H1 (cell line): ENCODE measurements around the gene CALHM5. TPM values are rescaled to one million over a fixed set of nuclear protein-coding genes. Genes with fewer than 3 reads are reported as not detected.

ENCODE experiments used
- ASH2L ChIP-seq: fragments of 200-600, 300-600 bp; sonication (generic); IDR thresholded peaks from one replicate; pipeline ENCODE4 v1.7.1; 2017; ENCODE audit warnings: low read length
- BCL11A ChIP-seq, 2 experiments: IDR thresholded peaks; one replicate each; pipeline ENCODE4 v1.6.1; 2011; ENCODE audit warnings: low read depth in 2 of 2, low read length in 2 of 2, mild to moderate bottlenecking in 2 of 2
- BRCA1 ChIP-seq: IDR thresholded peaks from 2 replicates; pipeline ENCODE4 v1.6.1; 2012; ENCODE audit warnings: low read depth, low read length, improper control_type of control experiment
- CHD1 ChIP-seq: IDR thresholded peaks from 2 replicates; pipeline ENCODE4 v1.6.1; 2012; ENCODE audit warnings: low read depth, low read length, improper control_type of control experiment
- CHD2 ChIP-seq: IDR thresholded peaks from 2 replicates; pipeline ENCODE4 v1.6.1; 2012; ENCODE audit warnings: low read length, improper control_type of control experiment
- EGR1 ChIP-seq: IDR thresholded peaks from 2 replicates; pipeline ENCODE4 v1.6.1; 2011; ENCODE audit warnings: low read depth, low read length, borderline replicate concordance
- EZH2 ChIP-seq: fragments of 200-600 bp; sonication (generic); IDR thresholded peaks from 2 replicates; pipeline ENCODE4 v1.7.1; 2012; ENCODE audit warnings: low read depth, mild to moderate bottlenecking, moderate library complexity, low read length, inconsistent platforms; ENCODE audit not compliant: severe bottlenecking
- KDM4A ChIP-seq: IDR thresholded peaks from one replicate; pipeline ENCODE4 v1.7.1; 2012; ENCODE audit warnings: low read depth, mild to moderate bottlenecking, moderate library complexity, low read length, inconsistent platforms; ENCODE audit not compliant: severe bottlenecking
- NANOG ChIP-seq: IDR thresholded peaks from 2 replicates; pipeline ENCODE4 v1.6.1; 2011; ENCODE audit warnings: low read length, low read depth, mild to moderate bottlenecking, inconsistent platforms; ENCODE audit not compliant: insufficient read depth, poor library complexity, severe bottlenecking
- NRF1 ChIP-seq: IDR thresholded peaks from 2 replicates; pipeline ENCODE4 v1.6.1; 2011; ENCODE audit warnings: mild to moderate bottlenecking, low read depth, low read length, improper control_type of control experiment
- PHF8 ChIP-seq: fragments of 200-600 bp; sonication (generic); conservative IDR thresholded peaks from 2 replicates; pipeline ENCODE4 v1.7.1; 2012; ENCODE audit warnings: low read depth, mild to moderate bottlenecking, inconsistent platforms, low read length, moderate library complexity
- RBBP5 ChIP-seq: IDR thresholded peaks from 2 replicates; pipeline ENCODE4 v1.7.1; 2012; ENCODE audit warnings: low read depth, mild to moderate bottlenecking, inconsistent platforms, low read length, moderate library complexity, borderline replicate concordance
- RFX5 ChIP-seq: IDR thresholded peaks from 2 replicates; pipeline ENCODE4 v1.6.1; 2011; ENCODE audit warnings: low read depth, low read length, improper control_type of control experiment, borderline replicate concordance
- RNF2 ChIP-seq: fragments of 200-900, 300-1000 bp; sonication (generic); IDR thresholded peaks from 2 replicates; pipeline ENCODE4 v1.7.1; 2016; ENCODE audit warnings: borderline replicate concordance, low read depth, mild to moderate bottlenecking, antibody characterized with exemption, low read length; ENCODE audit not compliant: poor library complexity, severe bottlenecking; ENCODE audit errors: missing control alignments
- SP1 ChIP-seq: IDR thresholded peaks from 2 replicates; pipeline ENCODE4 v1.6.1; 2011; ENCODE audit warnings: low read depth, low read length
- SRF ChIP-seq: IDR thresholded peaks from 2 replicates; pipeline ENCODE4 v1.6.1; 2011; ENCODE audit warnings: mild to moderate bottlenecking, low read depth, low read length, moderate library complexity
- SUZ12 ChIP-seq: fragments of 200-600 bp; sonication (generic); IDR thresholded peaks from 2 replicates; pipeline ENCODE4 v1.6.1; 2012; ENCODE audit warnings: mild to moderate bottlenecking, inconsistent platforms, low read length, moderate library complexity, mixed read lengths
- TAF1 ChIP-seq: IDR thresholded peaks from 2 replicates; pipeline ENCODE4 v1.6.1; 2011; ENCODE audit warnings: mild to moderate bottlenecking, low read depth, low read length
- TBP ChIP-seq: IDR thresholded peaks from 2 replicates; pipeline ENCODE4 v1.6.1; 2011; ENCODE audit warnings: low read depth, low read length, improper control_type of control experiment
- TCF12 ChIP-seq: IDR thresholded peaks from 2 replicates; pipeline ENCODE4 v1.6.1; 2011; ENCODE audit warnings: low read depth, mild to moderate bottlenecking, low read length
- YY1 ChIP-seq: IDR thresholded peaks from 2 replicates; pipeline ENCODE4 v1.6.1; 2011; ENCODE audit warnings: low read depth, mild to moderate bottlenecking, low read length
- ZNF274 ChIP-seq: IDR thresholded peaks from 2 replicates; pipeline ENCODE4 v1.7.0; 2012; ENCODE audit warnings: low read length, borderline replicate concordance; ENCODE audit errors: extremely low read depth
- polyA plus RNA-seq, 7 experiments: library from polyadenylated mRNA; depleted of rRNA in 3 of 7; stranded (reverse) in 5 of 7; unstranded in 2 of 7; fragments of >200 nt in 5 of 7; fragments of 200-250 nt in 2 of 7; gene quantifications; 1 replicate in 5 of 7; 2 replicates in 1 of 7; 4 replicates in 1 of 7; pipeline versions ENCODE4 v1.2.1 to v1.2.3, GENCODE V29; 2011 to 2013; ENCODE audit warnings: missing spikeins in 2 of 7, mixed read lengths in 2 of 7
- total RNA-seq: library from RNA; stranded (reverse); fragmentation: NEBNext Ultra II Directional; extraction: Animal tissue kit (Norgen Biotek cat#: 25700); gene quantifications from 2 replicates; pipeline ENCODE4 v1.2.1, GENCODE V29; 2021
- TF ChIP-seq, protein P1 (sequence below): IDR thresholded peaks from 2 replicates; pipeline ENCODE4 v1.6.1; 2012; ENCODE audit warnings: inconsistent platforms

Gene CALHM5
- total and polyA plus RNA-seq, 2 of the 8 experiments (the other 6 are each of a cell fraction or from before 2014, with no cell fraction given): 0.05 to 0.09 TPM

DNA sequence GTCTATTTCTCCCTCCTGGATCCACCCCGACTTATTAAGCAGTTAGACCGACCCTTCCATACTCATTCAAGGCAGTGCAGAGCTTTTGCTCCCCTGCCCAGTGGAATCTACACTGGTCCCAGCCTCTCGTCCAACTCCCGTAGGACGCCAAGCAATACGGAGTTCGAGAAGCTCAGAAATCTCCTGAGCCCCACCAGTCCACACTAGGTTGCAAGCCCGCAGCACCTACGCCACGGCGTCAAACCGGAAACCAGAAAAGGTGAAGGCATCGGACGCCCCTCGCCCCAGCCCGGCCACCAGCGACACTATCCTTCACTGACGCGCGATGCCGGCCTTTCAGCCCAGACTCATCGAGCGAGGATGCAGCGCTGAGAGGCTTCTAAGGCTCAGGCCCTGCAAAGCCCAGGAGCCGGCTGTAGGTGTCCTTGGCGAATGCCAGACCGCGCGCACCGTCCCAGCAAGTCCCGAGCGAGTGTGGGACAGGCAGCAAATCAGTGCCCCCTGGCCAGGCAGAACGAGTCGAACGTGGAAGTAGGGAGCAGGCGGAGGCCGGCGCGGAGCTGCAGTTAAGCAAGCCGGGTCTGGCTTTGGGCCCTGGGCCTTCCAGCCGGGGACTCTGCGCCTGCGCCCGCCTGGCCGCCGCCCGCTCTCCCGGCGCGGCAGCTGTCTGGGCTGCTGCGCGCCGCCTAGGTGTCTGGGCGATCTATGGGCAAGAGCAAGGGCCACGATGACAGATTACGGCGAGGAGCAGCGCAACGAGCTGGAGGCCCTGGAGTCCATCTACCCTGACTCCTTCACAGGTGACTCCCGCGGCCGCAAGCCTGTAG is 59.6 kb downstream of the CALHM5 start, which contains the start of gene RWDD1 (continued):
- TF ChIP-seq, protein P1, sequence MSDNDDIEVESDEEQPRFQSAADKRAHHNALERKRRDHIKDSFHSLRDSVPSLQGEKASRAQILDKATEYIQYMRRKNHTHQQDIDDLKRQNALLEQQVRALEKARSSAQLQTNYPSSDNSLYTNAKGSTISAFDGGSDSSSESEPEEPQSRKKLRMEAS: peak; percentile 63
- TF ChIP-seq TCF12 (no peak), BCL11A (IDR thresholded peaks at IDR 0.05; ENCODE audit: low read depth in 2 of 2, low read length in 2 of 2) (no peak), YY1 (peak; percentile 66; the same call in 1 of the 2 replicates), KDM4A (peak; percentile 12), ZNF274 (no peak), NRF1 (peak; percentile 77), EZH2 (no peak), ASH2L (peak; percentile 96), SRF (peak; percentile 95), BRCA1 (no peak; the same call in 1 of the 2 replicates), EGR1 (peak; percentile 92), SUZ12 (no peak), RBBP5 (peak; percentile 90), RNF2 (no peak), TBP (peak; percentile 86), RFX5 (no peak), TAF1 (peak; percentile 89), PHF8 (peak; percentile 79), SP1 (peak; percentile 97), CHD1 (no peak), NANOG (peak; percentile 28), CHD2 (peak; percentile 85; the same call in 1 of the 2 replicates)
